A549 treated with AZD9567 at 1 μM for 4 hours (cell line): Measurements from ENCODE around the gene NBPF19. TPM values are rescaled to one million over a fixed set of nuclear protein-coding genes. Genes with fewer than 3 reads are reported as not detected.

Experiments used
- total RNA-seq: library from RNA; stranded (reverse); fragments of 200-300 nt; extraction: Qiagen RNA extraction; gene quantifications from 5 replicates; pipeline ENCODE4 v1.2.3, GENCODE V29; 2022; ENCODE audit not compliant: insufficient read depth

The NBPF19 gene
- 5.0 to 8.3 TPM (median 6.2 TPM) in 5 replicates for total RNA-seq

GRCh38 chr1:149474745-149475144, at the start of gene NBPF19:
Gene NBPF19, plus strand, starts transcription at chr1:149475045. Its CDS starts 888 bp downstream, at chr1:149475933.

Other genes starting within 250 kb of the NBPF19 start
- gene PPIAL4C, start 108.8 kb downstream of the NBPF19 start, total RNA-seq, result not detected in 5 replicates